CD14-positive monocyte (primary cell): ENCODE data around the gene MYO1D. TPM values are rescaled to one million over a fixed set of nuclear protein-coding genes. Genes with fewer than 3 reads are reported as not detected.

Experiments
- DNase-seq, 3 donors: peaks; one replicate each; pipeline ENCODE4 v3.0.0-alpha.2; 2011 to 2022
- H2AFZ ChIP-seq: 2 replicates; pipeline ENCODE4 v1.6.0; 2012; ENCODE audit warnings: mild to moderate bottlenecking, low read depth, low read length, inconsistent platforms; ENCODE audit not compliant: insufficient read depth, poor library complexity, severe bottlenecking
- H3K27ac ChIP-seq, 2 donors: 1 replicate in 1 of 2; 2 replicates in 1 of 2; pipeline ENCODE4 v1.5.1; 2012 to 2013; ENCODE audit warnings: low read length in 2 of 2, control low read depth in 1 of 2, inconsistent platforms in 1 of 2, low read depth in 1 of 2, mild to moderate bottlenecking in 1 of 2
- H3K27me3 ChIP-seq, 2 donors: one replicate each; pipeline versions ENCODE4 v1.6.0 to v1.6.1; 2011 to 2013; ENCODE audit warnings: low read length in 2 of 2; ENCODE audit not compliant: control insufficient read depth in 2 of 2, insufficient read depth in 2 of 2
- H3K36me3 ChIP-seq, 2 donors: replicated peaks in 1 of 2; 1 replicate in 1 of 2; 2 replicates in 1 of 2; pipeline versions ENCODE4 v1.5.1 to v1.6.1; 2012 to 2013; ENCODE audit warnings: low read length in 2 of 2, control low read depth in 1 of 2, inconsistent platforms in 1 of 2, mild to moderate bottlenecking in 1 of 2; ENCODE audit not compliant: insufficient read depth in 2 of 2, control insufficient read depth in 1 of 2
- H3K4me1 ChIP-seq, 2 donors: 1 replicate in 1 of 2; 2 replicates in 1 of 2; pipeline versions ENCODE4 v1.5.1 to v1.6.1; 2012 to 2013; ENCODE audit warnings: low read length in 2 of 2, control low read depth in 1 of 2, inconsistent platforms in 1 of 2, mild to moderate bottlenecking in 1 of 2, moderate library complexity in 1 of 2; ENCODE audit not compliant: insufficient read depth in 2 of 2, control insufficient read depth in 1 of 2
- H3K4me2 ChIP-seq: replicated peaks from 2 replicates; pipeline ENCODE3; 2012; ENCODE audit warnings: low read length, moderate library complexity, mild to moderate bottlenecking; ENCODE audit not compliant: poor library complexity, severe bottlenecking; ENCODE audit errors: extremely low read depth
- H3K4me3 ChIP-seq, 3 experiments: fragments of 200-600 bp in 1 of 3; sonication (generic) in 1 of 3; replicated peaks in 1 of 3; 1 replicate in 2 of 3; 2 replicates in 1 of 3; pipeline ENCODE4 v1.5.1; 2011 to 2013; ENCODE audit warnings: low read length in 3 of 3, mild to moderate bottlenecking in 3 of 3, control low read depth in 2 of 3, low read depth in 2 of 3, inconsistent platforms in 1 of 3, moderate library complexity in 1 of 3
- H3K79me2 ChIP-seq: 2 replicates; pipeline ENCODE4 v1.6.0; 2012; ENCODE audit warnings: mild to moderate bottlenecking, control low read depth, inconsistent platforms, low read length, moderate library complexity; ENCODE audit not compliant: insufficient read depth
- H3K9ac ChIP-seq: 2 replicates; pipeline ENCODE4 v1.6.0; 2017; ENCODE audit warnings: low read length, mild to moderate bottlenecking; ENCODE audit not compliant: insufficient read depth, poor library complexity, severe bottlenecking
- H3K9me3 ChIP-seq, 2 donors: replicated peaks in 1 of 2; 1 replicate in 1 of 2; 2 replicates in 1 of 2; pipeline versions ENCODE4 v1.5.1 to v1.6.1; 2012 to 2013; ENCODE audit warnings: low read length in 2 of 2, control low read depth in 1 of 2; ENCODE audit not compliant: control insufficient read depth in 1 of 2, insufficient read depth in 1 of 2
- H4K20me1 ChIP-seq: 2 replicates; pipeline ENCODE4 v1.6.0; 2012; ENCODE audit warnings: mild to moderate bottlenecking, low read length, control low read depth, moderate library complexity; ENCODE audit not compliant: insufficient read depth
- H3K27ac Mint-ChIP-seq, 7 donors: one replicate each; pipeline ENCODE4 v1.8.0; 2020; ENCODE audit warnings: mild to moderate bottlenecking in 7 of 7, mixed read lengths in 7 of 7, moderate library complexity in 6 of 7, inconsistent platforms in 2 of 7
- H3K27me3 Mint-ChIP-seq, 3 donors: one replicate each; pipeline ENCODE4 v1.8.0; 2021 to 2022; ENCODE audit warnings: low read depth in 3 of 3, mild to moderate bottlenecking in 3 of 3, mixed read lengths in 3 of 3, moderate library complexity in 3 of 3, inconsistent platforms in 1 of 3
- H3K36me3 Mint-ChIP-seq, 2 donors: one replicate each; pipeline ENCODE4 v1.8.0; 2020; ENCODE audit warnings: mixed read lengths in 2 of 2, inconsistent platforms in 1 of 2, mild to moderate bottlenecking in 1 of 2
- H3K4me1 Mint-ChIP-seq: one replicate; pipeline ENCODE4 v1.8.0; 2020; ENCODE audit warnings: mild to moderate bottlenecking, mixed read lengths
- H3K4me3 Mint-ChIP-seq, 2 donors: one replicate each; pipeline ENCODE4 v1.8.0; 2020; ENCODE audit warnings: mild to moderate bottlenecking in 2 of 2, mixed read lengths in 2 of 2, moderate library complexity in 1 of 2
- H3K9me3 Mint-ChIP-seq, 7 donors: one replicate each; pipeline ENCODE4 v1.8.0; 2020 to 2022; ENCODE audit warnings: mixed read lengths in 7 of 7, mild to moderate bottlenecking in 6 of 7, moderate library complexity in 6 of 7, inconsistent platforms in 2 of 7
- CTCF ChIP-seq: fragments of 200-600 bp; IDR thresholded peaks from one replicate; pipeline ENCODE4 v1.8.0; 2022; ENCODE audit warnings: antibody characterized with exemption, mild to moderate bottlenecking
- WGBS: methylation state at CpG from one replicate; pipeline ENCODE4 v1.1.5; 2013; ENCODE audit warnings: missing lambda C conversion rate; ENCODE audit not compliant: insufficient coverage; 5-methylcytosine and 5-hydroxymethylcytosine counted together
- intact Hi-C, 2 donors: fragments of 100-400 bp; cut with micrococcal nuclease; formaldehyde crosslinking; loops; one replicate each; pipeline versions ENCODE4 v1.15.0 to v1.15.1; 2023
- polyA plus RNA-seq, 3 donors: library from polyadenylated mRNA; depleted of rRNA in 1 of 3; unstranded in 2 of 3; stranded (reverse) in 1 of 3; fragments of 300-500 nt in 2 of 3; fragments of >200 nt in 1 of 3; fragmentation: Illumina TruSeq in 2 of 3; gene quantifications; 1 replicate in 2 of 3; 2 replicates in 1 of 3; pipeline ENCODE4 v1.2.3, GENCODE V29; 2012 to 2021

The MYO1D gene
- polyA plus RNA-seq, 3 donors: 0.22 to 0.39 (median 0.26) TPM

DNA sequence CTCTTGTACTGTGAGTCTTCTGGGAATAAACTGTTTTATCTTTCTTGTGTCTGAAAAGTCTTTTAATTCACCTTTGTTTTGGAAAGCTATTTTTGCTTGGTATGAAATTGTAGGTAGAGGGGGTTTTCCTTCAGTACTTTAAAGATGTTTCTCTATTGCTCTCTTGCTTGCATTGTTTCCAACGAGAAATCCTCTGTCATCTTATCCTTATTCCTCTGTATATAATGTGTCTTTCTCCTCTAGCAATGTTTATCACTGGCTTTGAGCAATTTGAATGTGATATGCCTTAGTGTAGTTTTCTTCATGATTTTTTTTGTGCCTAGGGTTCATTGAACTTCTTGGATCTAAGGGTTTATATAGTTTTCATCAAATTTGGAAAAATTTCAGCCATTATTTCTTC, 293.9 kb downstream of the MYO1D start:
- Histone ChIP-seq H3K9me3 (peaks cover 8 to 16% of the 10 kb centered on the region in 2 donors), H3K4me1 (no peaks in the 10 kb centered on the region), H3K36me3 (no peaks in the 10 kb centered on the region), H2AFZ (no peak overlapping the region), H3K27me3 (no peaks in the 10 kb centered on the region), H3K4me2 (no peak overlapping the region), H3K79me2 (no peaks in the 10 kb centered on the region), H3K9ac (no peak overlapping the region), H3K27ac (no peak overlapping the region), H3K4me3 (no peak overlapping the region), H4K20me1 (no peaks in the 10 kb centered on the region)
- H3K4me3 Mint-ChIP-seq: no peak overlapping the region
- no peak for TF ChIP-seq CTCF
- no CpG with 5 or more reads among the region's 1 CpG for WGBS
- peaks cover 0 to 3% (median 2%) of the 10 kb centered on the region in 3 donors for H3K27me3 Mint-ChIP-seq
- H3K27ac Mint-ChIP-seq: no peak overlapping the region
- H3K4me1 Mint-ChIP-seq: no peaks in the 10 kb centered on the region
- H3K36me3 Mint-ChIP-seq: no peaks in the 10 kb centered on the region
- DNase-seq: no peak
- peaks cover 6 to 34% (median 20%) of the 10 kb centered on the region in 7 donors for H3K9me3 Mint-ChIP-seq
- intact Hi-C loops: no loop called here

GRCh38 chr17:32575852-32576251, 301.1 kb downstream of the MYO1D start:
- TF ChIP-seq CTCF: no peak
- no peaks in the 10 kb centered on the region for H3K36me3 ChIP-seq
- H3K9ac ChIP-seq: no peak overlapping the region
- intact Hi-C loops: loop anchor here in 1 of 2 donors (10.0 kb wide), 1 partner anchor 51 kb away; no protein-coding TSS in a partner anchor
- H3K4me3 ChIP-seq: no peak overlapping the region
- H3K27me3 ChIP-seq: no peaks in the 10 kb centered on the region
- H3K4me2 ChIP-seq: no peak overlapping the region
- H3K27ac Mint-ChIP-seq: no peak overlapping the region
- no peaks in the 10 kb centered on the region for H4K20me1 ChIP-seq
- peaks cover 2 to 10% (median 7%) of the 10 kb centered on the region in 7 donors for H3K9me3 Mint-ChIP-seq
- H3K4me3 Mint-ChIP-seq: no peak overlapping the region
- no peaks in the 10 kb centered on the region for H3K36me3 Mint-ChIP-seq
- peak in 2 of 3 donors; percentile 8 to 10 for DNase-seq
- H2AFZ ChIP-seq: no peak overlapping the region
- peaks cover 1 to 3% (median 2%) of the 10 kb centered on the region in 3 donors for H3K27me3 Mint-ChIP-seq
- H3K9me3 ChIP-seq: peaks cover 0 to 2% of the 10 kb centered on the region in 2 donors
- H3K79me2 ChIP-seq: no peaks in the 10 kb centered on the region
- H3K27ac ChIP-seq: no peak overlapping the region
- H3K4me1 ChIP-seq: no peaks in the 10 kb centered on the region
- peaks cover 2% of the 10 kb centered on the region for H3K4me1 Mint-ChIP-seq
